Measurements from ENCODE around the gene SEMA3F.

Gene SEMA3F

DNA sequence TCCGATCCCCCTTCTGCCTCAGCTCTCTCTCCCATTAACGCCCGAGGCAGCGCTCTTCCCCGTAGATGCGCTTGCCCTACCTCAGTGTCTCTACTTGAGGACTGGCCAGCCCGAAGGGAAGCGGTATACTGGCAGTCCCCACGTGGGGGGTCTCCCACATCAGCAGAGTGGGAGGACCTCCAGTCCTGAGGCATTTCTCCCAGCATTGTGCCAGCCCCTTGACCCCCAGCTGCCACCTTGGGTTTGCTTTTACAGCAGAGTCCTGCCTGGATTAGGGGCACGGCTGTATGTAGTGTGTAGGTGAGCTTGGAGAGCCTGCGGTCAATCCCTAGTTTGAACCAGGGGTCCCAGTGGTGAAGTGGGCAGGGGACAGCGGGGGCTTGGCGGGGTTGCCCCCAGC, 767 bp downstream of the SEMA3F start:
- DNase-seq (ENCODE audit: low read depth) = no peak

DNA sequence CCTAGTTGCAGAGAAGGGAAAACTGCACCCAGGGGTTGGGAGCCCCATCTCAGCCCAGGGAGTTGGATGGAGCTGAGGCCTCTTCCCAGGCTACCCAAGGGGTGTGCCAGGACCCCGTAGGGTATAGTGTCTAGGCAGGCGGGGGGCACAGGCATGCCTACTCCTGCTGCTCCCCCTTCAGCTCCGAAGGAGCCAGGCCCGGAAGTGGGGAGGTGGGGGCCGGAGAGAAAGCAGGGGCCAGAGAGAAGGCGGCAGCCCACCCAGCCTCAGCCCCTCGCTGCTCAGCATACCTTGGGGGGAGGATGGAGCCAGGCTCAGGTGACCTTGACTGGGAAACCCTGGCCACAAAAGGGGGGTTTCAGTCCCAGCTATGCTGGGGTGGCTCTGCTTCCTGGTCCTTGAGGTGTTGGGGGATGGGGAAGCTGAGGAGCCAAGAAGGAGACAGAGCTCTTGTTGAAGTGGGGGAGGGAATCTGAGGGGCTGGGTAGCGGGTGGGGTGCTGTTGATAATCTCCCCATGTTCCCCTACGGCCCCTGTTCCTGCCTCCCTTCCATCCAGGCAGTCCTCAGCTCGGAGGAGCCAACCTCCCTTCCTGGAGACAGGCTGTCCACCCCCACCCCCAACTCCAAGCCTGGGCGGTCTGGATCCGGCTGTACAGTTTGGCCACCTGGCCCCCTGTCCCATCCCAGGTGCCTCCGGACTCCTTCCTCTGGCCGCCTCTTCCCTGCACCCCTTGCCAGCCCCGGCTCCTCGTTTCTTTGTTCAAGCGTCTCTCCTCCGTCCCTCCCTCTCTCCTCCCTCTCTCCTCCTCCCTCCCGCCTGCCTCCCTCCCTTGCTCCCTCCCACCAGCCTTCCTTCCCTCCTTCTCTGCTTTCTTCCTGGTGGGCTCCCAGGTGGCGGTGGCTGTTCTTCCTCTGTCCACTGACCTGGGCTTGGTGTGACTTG, 1.7 kb downstream of the SEMA3F start:
- no peak for DNase-seq (ENCODE audit: low read depth)

DNA sequence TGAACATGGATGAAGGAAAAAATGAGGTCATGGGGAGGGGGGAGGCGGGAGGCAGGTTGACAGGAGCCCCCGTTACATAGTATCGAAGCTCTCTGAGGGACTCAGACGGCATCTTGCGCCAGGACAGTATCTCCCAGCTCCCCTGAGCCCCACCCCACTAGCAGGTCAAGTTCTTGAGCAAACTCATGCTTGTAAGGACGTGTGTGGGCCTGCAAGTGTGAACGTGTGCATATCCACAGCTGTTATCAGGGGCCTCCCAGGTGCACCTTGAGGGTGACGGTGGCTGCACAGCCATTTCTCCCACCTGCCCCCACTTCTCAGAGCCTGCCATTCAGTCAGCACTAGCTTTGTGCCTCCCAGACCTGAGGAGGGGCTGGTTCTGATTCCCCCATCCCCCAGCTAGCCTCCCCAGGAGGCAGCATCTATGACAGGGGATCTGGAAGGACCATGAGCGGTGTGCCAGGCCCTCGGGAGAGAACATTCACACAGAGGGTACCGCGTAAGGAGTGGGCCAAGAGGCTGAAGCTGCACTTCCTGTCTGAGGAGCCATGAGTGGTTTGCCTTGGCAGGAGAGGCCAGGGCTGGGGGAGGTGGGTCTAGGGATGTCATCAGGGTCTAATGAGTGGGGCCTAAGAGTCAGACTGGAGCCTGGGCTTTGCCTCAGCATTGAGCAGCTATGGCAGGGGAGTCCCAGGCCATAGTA, 2.9 kb downstream of the SEMA3F start:
- no peak for DNase-seq (ENCODE audit: low read depth)

DNA sequence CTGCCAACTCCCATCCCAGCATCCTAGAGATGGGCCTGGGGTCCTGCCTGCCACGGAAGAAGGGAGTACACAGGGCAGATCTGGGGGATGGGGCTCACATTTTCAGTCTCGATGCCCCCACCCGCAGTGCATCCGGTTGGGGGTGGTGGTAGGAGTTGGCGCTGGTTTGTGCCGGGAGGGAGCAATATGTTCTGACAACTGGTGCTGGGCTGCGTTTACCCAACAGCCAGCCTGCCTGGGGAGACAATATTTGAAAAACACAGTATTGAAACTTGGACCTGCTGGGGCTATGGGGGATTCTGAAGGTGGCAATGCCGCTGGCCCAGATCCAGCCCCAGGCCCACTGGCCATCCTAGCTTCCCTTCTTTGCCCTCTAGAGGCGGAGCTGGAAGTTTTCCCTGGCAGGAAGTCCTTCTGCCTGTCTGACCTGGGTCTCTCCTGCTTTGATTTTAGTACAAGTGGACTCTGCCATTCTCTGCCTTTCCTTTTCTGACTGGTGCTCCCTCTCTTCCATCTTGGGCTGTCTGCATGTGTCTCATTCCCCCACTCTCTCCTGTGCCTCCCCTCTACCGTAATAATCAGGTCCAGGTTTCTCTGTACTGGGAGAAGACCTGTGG, 3.5 kb downstream of the SEMA3F start:
- no peak for DNase-seq (ENCODE audit: low read depth)

DNA sequence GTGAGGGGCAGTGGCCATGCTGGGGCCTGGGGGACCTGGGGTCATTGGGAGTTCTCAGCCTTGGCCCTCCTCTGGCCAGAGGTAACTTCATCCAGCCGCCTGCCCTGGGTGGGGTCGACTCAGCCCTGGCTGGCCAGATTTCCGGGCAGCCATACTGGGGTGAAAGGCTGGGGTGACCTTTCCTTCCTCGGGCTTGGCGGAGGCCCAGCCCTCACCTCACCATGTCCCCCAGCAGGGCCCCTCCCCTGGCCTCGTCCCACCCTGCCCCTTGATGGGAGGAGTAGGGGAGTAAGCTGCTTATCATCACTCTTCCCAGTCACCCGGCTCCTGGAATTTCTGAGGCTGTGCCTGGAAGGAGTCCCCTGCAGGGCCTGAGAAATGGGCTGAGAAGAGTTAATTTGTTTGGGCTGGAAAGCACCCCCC, 5.4 kb downstream of the SEMA3F start:
- DNase-seq (ENCODE audit: low read depth) = no peak

DNA sequence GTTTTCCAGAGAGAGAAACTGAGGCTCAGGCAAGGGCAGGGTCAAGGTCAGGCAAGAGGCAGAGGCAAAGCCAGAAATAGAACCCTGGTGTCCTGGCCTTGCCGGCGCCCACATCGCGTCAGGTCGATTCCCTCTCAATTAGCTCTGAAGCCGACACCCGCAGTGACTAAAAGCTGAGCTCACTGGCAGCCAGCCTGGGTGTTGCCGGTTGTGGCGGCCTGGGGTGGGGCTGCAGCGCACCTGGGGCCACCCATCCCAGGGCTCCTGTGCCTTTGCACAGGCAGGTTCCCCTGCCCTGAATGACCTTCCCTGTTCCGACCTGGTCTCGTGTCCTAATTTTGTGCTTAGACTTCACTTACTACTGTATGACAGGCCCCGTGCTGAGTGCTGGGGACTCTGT, 6.2 kb downstream of the SEMA3F start:
- no peak for DNase-seq (ENCODE audit: low read depth)

DNA sequence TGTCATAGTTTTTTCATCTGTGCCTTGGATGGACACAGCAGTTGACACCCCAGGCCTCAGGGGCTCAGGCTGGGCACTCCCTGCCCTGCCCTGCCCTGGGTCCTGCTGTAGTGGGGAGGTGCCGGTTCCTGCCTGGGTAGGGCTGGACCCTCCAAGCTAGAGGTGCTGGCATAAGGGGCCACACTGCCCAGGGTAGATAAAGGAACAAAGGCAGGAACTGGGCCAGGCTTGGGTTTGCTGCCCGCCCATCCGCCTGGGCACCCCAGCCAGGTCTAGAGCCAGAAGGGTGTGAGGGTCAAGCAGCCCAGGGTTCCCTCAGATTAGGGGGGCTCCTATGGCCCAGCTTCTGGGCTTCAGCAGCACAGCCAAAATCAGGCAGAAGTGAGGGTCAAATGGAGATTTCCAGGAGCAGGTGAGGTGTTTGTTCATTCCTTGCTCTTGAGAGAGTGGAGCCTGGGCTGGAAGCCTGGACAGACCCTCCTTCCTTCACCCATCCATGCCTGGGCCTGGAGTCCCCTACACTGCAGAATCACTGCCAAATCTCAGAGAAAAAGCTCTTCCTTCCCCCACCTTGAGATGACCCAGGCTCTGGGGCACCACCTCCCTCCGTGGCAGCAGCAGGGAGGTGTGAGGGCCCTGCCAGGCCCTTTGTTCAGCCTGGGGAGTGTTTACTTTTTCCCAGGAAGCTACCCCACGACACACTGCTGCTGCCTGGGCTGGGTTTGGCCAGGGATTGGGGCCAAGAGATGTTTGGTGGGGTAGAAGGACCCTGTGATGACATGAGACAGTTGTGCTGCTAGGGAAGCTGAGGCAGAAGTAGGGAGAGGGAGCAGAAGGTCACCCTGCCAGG, 7.1 kb downstream of the SEMA3F start:
- no peak for DNase-seq (ENCODE audit: low read depth)

DNA sequence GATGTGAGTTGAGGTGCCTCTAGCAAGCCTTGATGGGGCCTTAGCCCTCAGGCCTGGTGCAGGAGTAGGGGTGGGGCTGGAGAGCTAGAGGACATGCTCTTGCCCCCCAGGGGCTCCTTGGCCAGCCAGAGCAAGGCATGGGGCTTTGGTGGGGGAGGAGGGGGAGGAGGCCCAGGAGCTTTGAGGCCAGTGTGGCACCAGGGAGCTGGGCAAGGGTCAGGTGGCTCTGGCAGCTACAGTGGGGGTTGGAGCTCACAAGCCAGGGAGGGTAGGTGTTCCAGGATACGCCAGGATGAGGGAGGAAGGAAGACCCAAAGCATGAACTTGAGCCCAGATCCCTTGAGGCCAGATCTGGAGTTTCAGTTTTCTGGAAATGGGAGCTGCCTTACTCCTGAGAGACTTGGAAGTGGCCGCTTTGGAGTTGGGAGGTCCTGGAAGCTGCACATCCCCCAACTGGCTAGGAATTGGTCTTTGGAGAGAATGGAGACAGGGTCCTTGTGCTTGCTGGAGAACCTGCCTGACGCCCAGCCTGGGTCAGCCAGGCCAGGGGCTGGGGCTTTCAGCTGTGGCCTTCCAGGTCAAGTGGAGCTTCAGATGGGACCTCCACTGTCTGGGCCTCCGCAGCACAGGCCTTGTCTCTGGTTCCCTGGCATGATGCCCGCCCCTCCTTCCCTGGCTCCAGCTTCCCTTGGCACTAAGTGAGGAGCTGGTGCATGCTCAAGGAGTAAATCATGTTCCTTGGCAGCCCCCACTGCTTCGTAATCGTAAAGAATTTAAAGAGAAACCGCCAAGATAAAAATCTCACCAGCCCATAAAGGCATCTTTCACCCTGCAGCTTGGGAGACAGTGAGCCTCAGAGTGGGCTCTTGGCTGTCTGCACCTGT, 8.7 kb downstream of the SEMA3F start:
- DNase-seq (ENCODE audit: low read depth) = no peak

DNA sequence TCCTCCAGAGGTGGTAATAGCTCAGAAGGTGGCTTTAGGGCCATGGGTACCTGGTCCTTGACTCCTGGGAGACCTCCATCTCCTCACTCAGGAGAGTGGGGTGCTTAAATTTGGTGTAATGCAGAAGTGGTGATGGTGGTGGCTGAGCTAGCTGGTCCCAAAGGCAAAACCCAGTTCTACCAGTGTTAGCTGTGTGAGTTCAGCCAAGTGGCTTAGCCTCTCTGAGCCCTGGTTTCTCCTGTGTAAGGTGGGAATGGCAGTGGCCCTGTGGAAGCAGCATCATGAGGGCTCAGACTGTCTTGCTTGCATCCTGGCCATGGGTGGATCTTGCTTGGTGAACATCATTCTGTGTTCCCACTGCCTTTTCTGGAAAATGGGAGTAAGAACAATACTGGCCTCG, 9.4 kb downstream of the SEMA3F start:
- no peak for DNase-seq (ENCODE audit: low read depth)

DNA sequence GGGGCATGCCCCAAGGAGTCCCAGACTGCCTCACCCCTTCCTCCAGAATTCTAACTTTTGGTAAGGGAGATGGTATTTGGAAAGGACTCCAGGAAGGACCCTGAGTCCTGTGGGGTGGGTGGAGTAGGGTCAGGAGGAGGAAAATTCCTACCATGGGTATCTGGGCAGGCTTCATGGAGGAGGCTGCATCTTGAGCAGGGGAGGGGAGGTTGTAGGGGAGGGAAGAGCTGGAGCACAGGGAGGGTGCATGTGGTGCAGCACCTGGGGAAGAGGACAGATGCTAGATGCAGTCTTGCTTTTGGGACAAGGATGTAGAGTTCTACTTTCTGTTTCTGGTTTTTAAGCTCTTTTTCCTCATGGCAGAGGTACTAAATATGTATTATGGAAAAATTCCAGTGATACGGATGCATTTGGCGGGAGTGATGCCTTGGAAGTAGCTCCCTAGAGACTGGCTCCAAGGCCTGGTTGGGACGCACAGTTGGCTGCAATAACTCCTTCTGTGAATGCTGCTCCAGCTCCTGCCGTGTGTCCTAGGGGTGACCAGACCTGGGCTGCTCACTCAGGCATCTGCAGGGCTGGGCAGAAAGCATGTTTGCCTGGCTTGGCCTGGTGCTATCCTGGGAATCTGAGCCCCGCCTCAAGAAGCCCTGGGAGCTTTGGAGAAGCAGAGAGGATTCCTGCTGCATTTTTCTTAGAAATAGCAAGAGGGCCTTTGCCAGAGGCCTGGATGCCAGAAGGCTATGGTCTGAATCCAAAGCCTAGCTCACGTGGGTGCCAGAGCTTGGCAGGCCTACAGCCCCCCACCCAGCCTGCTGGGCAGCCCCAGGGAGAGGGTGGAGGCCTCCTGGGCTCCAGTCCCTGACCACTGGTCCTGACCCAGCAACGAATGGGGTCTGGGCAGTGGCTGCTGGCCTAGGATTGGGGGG, 10.1 kb downstream of the SEMA3F start:
- DNase-seq (ENCODE audit: low read depth) = no peak

DNA sequence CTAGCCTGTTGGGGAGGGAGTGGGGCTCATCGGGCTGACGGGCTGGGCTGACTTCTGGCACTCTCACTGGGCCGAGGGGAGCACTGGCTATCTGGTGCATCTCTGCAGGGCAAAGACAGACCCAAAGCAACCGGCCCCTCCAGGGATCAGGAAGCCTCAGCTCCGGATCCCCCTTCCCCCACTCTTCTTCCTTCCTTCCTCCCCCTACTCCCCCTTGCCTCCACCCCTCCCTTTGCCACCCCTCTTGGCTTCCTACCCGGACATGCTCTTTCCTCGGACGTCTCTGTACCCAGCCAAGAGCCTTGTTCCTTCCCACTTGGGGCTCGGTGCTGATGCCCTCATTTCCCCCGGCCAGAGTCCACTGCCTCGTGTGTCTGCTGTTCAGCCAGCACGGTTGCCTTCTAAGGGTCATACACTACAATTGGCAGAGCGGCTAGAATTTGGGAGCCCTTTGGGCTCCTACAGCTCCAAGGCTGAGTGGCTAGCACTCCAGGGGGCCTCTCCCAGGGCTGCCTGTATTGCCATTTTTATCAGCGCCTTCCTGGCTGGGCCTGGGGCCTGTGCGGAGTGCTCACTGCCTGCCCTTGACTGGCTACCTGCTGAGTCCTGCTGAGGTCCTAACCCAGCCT, 10.9 kb downstream of the SEMA3F start:
- DNase-seq (ENCODE audit: low read depth) = no peak

DNA sequence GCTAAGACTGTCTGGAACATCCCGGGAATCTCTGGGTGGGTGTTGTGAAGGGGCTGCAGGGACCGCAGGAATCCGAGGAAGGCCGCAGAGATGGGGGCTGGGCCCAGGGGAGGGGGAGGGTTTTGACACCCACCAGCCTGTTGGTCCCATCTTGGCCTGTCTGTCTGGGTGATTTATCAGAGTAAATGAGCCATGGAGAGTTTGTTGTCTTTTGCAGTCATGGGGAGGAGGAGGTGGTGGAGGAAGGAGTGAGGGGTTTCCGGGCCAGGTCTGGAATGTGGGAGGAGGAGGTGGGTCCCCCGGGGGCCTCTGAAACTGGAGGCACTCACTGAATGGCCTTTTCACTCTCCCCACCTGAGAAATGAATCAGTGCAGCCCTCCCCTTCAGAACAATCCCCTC, 11.5 kb downstream of the SEMA3F start:
- no peak for DNase-seq (ENCODE audit: low read depth)

DNA sequence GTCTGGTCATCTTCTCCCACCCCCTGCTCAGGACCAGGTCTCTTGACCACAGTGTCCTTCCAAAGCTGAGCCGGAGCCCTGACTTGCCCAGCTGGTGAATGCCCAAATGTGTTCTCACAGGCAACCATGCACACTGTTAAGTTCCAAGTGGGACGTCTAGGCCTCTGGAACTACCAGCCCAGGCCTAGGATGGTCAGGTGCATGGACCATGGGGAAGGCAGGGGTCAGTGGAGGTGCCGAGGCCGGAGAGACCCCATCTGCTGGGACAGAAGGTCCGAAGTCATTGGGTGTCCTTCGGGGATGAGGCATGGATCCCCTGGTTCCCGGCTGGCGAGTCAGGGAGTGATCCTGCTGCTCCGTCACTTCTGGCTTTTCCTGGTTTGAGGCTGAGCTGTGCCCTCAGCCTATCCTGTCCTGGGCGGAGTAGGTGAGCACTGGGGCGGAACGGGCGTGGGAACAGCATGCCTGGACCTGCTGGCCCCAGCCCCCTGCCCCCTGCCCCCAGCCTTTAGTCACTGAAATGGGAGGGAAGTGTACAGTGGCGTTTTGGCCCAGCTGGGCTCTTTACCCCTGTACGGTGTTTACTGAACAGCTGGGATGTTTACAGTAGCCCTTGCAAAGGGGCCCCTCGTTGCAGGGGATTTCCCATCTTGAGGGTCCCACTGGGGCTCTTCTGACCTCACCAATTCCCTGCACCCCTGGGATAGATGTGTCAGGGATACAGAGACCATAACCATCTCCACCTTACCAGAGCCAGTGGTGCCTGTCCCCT, 12.1 kb downstream of the SEMA3F start:
- no peak for DNase-seq (ENCODE audit: low read depth)

DNA sequence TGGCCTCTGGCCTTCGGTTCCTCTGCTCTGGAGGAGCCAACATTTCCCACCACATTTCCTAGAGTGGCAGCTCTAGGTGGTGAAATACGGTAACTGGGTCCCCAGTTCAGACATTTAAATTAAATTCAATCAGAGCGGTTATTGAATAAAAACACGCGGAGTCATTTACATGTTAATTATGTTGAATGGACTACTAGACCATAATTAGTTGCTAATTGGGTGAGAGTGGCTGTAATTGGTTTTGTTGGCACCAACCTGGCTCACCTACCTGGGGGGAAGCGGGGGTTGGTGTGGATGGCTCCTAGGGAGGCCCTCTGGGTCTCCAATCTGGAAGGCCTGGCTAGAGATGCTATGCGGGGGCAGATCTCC, 12.7 kb downstream of the SEMA3F start:
- no peak for DNase-seq (ENCODE audit: low read depth)

DNA sequence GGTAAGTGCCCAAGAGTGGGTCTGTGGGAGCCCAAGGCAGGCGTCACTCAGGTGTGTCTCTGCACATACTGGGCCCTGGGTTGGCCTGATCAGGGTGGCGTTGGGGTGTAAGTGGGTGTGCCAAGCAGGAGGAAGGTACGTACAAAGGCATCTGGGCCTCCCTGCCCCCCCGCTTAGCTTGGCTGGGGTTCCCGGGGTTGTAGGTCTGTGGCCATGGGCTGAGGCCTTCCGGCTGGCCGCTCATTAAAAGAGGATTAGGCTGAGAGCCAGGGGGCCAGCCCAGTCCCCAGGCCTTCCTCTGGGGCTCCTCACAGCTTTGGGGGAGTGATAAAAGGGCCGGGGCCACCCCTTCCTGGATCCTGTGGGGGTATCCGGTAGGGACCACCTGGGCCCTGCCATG, 13.3 kb downstream of the SEMA3F start:
- no peak for DNase-seq (ENCODE audit: low read depth)

DNA sequence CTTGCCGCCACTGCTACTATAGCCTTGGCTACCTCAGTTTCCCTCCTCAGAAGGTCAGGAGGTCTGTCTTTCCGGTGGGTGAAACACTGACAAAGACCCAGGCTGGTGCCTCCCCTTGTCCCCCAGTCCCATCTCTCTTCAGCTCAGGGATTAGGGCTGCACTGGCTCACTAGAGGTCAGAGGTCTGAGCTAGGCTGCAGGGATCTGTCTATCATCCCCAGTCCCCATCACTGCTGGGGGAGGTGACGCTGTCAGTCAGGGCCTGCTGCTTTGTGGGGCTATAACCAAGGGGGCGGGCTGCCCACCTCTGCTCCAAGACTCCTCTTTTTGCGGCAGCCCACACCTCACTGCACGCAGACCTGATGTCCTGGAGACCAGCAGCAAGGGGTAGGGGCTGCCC, 13.7 kb downstream of the SEMA3F start:
- DNase-seq (ENCODE audit: low read depth) = no peak

DNA sequence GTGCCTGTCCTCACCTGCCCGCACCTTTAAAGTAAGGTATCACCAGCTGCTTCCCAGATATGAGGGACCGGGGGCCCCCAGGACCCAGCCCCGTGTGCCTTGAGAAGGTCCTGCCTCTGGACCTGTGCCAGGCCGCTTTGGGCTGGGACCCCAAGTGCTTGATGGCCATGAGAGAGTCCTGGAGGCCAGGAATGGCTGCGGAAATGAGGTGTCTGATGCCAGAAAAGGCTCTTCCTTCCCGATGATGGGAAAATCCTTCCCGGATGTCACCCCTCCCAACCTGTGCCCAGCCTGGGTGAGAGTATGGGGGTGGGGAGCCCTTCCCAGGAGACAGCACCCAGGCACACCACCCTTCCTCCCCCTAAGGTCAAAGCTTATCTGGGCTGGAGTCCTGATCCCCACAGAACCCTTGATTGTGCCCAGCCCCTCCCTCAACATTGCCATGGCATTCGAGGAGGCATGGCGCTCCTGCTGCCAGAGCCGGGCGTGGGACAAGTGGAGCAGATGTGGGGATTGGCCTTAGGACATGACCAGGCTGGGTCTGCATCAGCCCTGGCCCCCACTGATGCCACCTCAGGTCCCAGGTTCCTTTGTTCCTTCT, 14.2 kb downstream of the SEMA3F start:
- no peak for DNase-seq (ENCODE audit: low read depth)

DNA sequence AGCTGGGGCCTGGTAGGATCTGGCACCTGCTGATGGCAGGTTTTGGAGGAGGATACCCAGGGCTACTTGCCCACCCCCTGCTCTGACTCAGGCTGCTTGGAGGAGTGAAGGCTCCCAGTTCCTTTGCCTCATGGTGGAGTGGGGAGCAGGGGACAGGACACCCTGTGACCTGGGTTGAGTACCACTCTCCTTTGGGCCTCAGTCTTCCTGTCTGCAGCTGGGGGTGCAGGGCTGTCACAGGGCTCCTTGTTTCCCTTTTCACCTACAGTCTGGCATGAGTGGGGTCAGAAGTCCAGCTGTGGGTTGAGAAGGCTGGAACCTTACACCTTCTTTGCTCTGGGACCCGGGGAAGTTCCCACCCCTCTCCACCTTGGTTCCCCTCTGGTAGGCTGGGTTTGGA, 14.7 kb downstream of the SEMA3F start:
- no peak for DNase-seq (ENCODE audit: low read depth)
